ENCODE data around the gene AP4S1. TPM values are rescaled to one million over a fixed set of nuclear protein-coding genes. Genes with fewer than 3 reads are reported as not detected.
A peak's percentile ranks its signal among the peaks of the same experiment; 100 is the strongest.
"Not testable (repeated sequence)": the region's sequence is repeated elsewhere in the genome, so short reads cannot be mapped to it uniquely, and the experiment has no call there.

AP4S1 gene
- total RNA-seq, 1 donor from 2014 or later: 1.8 TPM

DNA sequence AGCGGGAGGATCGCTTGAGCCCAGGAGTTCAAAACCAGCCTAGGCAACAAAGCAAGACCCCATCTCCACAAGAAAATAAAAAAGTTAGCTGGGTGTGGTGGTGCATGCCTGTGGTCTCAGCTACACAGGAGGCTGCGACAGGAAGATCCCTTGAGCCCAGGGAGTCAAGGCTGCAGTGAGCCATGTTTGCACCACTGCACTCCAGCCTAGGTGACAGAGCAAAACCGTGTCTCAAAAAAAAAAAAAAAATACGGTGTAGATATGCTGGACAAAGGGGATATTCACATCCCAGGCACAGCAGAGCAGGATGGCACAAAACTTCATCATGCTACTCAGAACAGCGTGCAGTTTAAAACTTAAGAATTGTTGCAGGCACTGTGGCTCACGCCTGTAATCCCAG is 25.6 kb downstream of the AP4S1 start:
- no peak for FAIRE-seq
- no peak for DNase-seq (ENCODE audit: low read depth)
- TF ChIP-seq, protein P1, sequence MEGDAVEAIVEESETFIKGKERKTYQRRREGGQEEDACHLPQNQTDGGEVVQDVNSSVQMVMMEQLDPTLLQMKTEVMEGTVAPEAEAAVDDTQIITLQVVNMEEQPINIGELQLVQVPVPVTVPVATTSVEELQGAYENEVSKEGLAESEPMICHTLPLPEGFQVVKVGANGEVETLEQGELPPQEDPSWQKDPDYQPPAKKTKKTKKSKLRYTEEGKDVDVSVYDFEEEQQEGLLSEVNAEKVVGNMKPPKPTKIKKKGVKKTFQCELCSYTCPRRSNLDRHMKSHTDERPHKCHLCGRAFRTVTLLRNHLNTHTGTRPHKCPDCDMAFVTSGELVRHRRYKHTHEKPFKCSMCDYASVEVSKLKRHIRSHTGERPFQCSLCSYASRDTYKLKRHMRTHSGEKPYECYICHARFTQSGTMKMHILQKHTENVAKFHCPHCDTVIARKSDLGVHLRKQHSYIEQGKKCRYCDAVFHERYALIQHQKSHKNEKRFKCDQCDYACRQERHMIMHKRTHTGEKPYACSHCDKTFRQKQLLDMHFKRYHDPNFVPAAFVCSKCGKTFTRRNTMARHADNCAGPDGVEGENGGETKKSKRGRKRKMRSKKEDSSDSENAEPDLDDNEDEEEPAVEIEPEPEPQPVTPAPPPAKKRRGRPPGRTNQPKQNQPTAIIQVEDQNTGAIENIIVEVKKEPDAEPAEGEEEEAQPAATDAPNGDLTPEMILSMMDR (IDR thresholded peaks at IDR 0.05; ENCODE audit: insufficient read depth, low read length, severe bottlenecking): no peak
- no peak overlapping the region for H3K4me3 ChIP-seq (ENCODE audit: low read depth, low read length)
- H3K36me3 ChIP-seq (ENCODE audit: control insufficient read depth, insufficient read depth, low read length): no peaks in the 10 kb centered on the region
- H3K27me3 ChIP-seq (ENCODE audit: control insufficient read depth, insufficient read depth, low read length): no peaks in the 10 kb centered on the region

DNA sequence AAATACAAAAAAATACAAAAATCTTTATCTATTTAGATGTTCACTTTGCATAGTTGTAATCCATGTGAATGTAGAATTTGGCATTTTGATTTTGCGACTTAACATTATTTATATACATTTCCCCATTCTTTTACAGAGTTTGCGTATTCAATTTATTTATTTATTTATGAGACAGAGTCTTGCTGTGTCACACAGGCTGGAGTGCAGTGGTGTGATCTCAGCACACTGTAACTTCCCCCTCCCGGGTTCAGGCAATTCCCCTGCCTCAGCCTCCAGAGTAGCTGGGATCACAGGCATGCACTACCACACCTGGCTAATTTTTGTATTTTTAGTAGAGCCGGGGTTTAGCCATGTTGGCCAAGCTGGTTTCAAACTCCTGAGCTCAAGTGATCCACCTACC is 26.1 kb downstream of the AP4S1 start:
- DNase-seq (ENCODE audit: low read depth): peak; percentile 31

GRCh38 chr14:31052905-31053586 is 27.6 kb downstream of the AP4S1 start:
- not testable (repeated sequence) for FAIRE-seq; H3K4me3 ChIP-seq (ENCODE audit: low read depth, low read length); DNase-seq (ENCODE audit: low read depth); H3K27me3 ChIP-seq (ENCODE audit: control insufficient read depth, insufficient read depth, low read length); H3K36me3 ChIP-seq (ENCODE audit: control insufficient read depth, insufficient read depth, low read length)

More for the DNA sequence above, 26.1 kb downstream of the AP4S1 start:
- Histone ChIP-seq H3K27me3 (ENCODE audit: control insufficient read depth, insufficient read depth, low read length) (no peaks in the 10 kb centered on the region), H3K4me3 (ENCODE audit: low read depth, low read length) (no peak overlapping the region), H3K36me3 (ENCODE audit: control insufficient read depth, insufficient read depth, low read length) (no peaks in the 10 kb centered on the region)
- no peak for FAIRE-seq
- TF ChIP-seq, protein P1 (IDR thresholded peaks at IDR 0.05; ENCODE audit: insufficient read depth, low read length, severe bottlenecking): no peak

DNA sequence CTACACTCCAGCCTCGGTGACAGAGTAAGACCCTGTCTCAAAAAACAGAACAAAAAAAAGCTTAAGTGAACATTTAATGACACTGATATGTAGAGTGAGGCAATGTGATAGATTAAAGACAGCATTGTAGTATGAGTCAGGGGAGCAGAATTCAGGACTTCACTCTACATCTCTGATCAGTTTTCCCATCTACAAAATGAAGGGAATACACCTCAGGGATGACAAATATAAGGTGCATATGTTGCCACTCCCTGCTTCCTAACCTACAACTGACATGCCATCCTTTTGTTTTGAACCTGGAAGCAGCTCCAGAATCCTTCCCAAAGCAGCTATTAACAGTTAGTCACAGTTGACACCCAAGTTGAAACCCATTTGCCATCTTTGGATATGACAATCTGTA is 31.6 kb downstream of the AP4S1 start:
- Histone ChIP-seq H3K27me3 (ENCODE audit: control insufficient read depth, insufficient read depth, low read length) (no peaks in the 10 kb centered on the region), H3K36me3 (ENCODE audit: control insufficient read depth, insufficient read depth, low read length) (no peaks in the 10 kb centered on the region), H3K4me3 (ENCODE audit: low read depth, low read length) (no peak overlapping the region)
- TF ChIP-seq, protein P1 (IDR thresholded peaks at IDR 0.05; ENCODE audit: insufficient read depth, low read length, severe bottlenecking): no peak
- DNase-seq (ENCODE audit: low read depth): peak; percentile 71
- no peak for FAIRE-seq

GRCh38 chr14:31057701-31058364 is 32.4 kb downstream of the AP4S1 start:
- FAIRE-seq: no peak
- DNase-seq (ENCODE audit: low read depth): no peak
- Histone ChIP-seq H3K36me3 (ENCODE audit: control insufficient read depth, insufficient read depth, low read length) (no peaks in the 10 kb centered on the region), H3K27me3 (ENCODE audit: control insufficient read depth, insufficient read depth, low read length) (no peaks in the 10 kb centered on the region), H3K4me3 (ENCODE audit: low read depth, low read length) (no peak overlapping the region)
- TF ChIP-seq, protein P1 (IDR thresholded peaks at IDR 0.05; ENCODE audit: insufficient read depth, low read length, severe bottlenecking): no peak

DNA sequence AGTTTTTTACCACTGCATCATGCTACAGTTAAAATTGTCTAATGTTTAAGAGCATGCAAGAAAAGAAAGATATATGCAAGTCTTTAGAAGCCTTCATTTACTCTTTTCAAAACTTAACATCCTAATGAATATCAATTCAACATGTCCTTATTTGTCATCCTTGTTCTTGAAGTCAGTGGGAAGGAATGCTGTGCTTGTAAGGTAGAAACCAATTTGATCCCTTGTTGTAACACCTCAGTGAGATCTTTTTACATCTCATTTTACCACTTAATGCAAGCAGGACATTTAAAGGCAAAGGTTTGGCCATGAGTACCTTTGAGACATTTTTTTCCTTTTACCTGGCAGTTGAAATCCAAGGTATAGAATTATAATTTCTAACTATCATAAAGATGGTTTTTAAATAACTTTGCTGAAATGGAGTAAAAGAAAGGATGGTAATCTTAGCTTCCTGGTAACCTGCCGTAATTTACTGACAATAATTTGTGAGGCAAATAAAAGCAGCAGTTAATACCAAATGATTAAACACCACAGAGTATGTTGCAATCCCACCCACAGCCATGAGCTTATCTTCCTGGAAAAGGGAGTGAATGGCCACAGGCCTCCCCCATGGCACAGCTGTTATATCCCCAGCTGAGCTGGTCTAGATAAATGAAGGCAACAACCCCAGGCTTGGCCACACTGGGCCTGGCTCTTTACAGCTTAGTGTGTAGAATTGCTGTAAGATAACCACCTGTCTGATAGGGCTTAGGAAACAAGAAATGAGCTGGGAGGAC is 33.9 kb downstream of the AP4S1 start:
- TF ChIP-seq, protein P1 (IDR thresholded peaks at IDR 0.05; ENCODE audit: insufficient read depth, low read length, severe bottlenecking): no peak
- Histone ChIP-seq H3K4me3 (ENCODE audit: low read depth, low read length) (no peak overlapping the region), H3K27me3 (ENCODE audit: control insufficient read depth, insufficient read depth, low read length) (no peaks in the 10 kb centered on the region), H3K36me3 (ENCODE audit: control insufficient read depth, insufficient read depth, low read length) (no peaks in the 10 kb centered on the region)
- FAIRE-seq (no peak), DNase-seq (ENCODE audit: low read depth) (peak; percentile 88)

Measured in bronchial epithelial cell (primary cell).